ENCODE data around the gene RPS6KA4. TPM values are rescaled to one million over a fixed set of nuclear protein-coding genes. Genes with fewer than 3 reads are reported as not detected.

RPS6KA4 gene
- total and polyA plus RNA-seq, 2 of the 13 experiments (the other 11 are each of a cell fraction or from before 2014, with no cell fraction given): 8.9 to 14.2 TPM

- TF ChIP-seq TP53 (CRISPR knock-in tag; conservative IDR thresholded peaks at IDR 0.05): no peak
- TF ChIP-seq ZNF17 (CRISPR knock-in tag; IDR thresholded peaks at IDR 0.05): no peak
Observed at GRCh38 chr11:64316672-64317324, 42.2 kb upstream of the RPS6KA4 start (continued).

GRCh38 chr11:64317325-64317960 lies 41.5 kb upstream of the RPS6KA4 start, which contains the start of gene TRMT112:
Gene TRMT112, minus strand, starts transcription at chr11:64317559. Its CDS starts 33 bp downstream, at chr11:64317526.
- WGBS (ENCODE audit: low lambda C conversion rate): 2% methylated on average over 19 of the region's 43 CpGs
- TF ChIP-seq SAFB2 (CRISPR knock-in tag; IDR thresholded peaks at IDR 0.05; ENCODE audit: borderline replicate concordance, low read depth): no peak
- TF ChIP-seq ZNF296 (CRISPR knock-in tag; conservative IDR thresholded peaks at IDR 0.05): no peak
- TF ChIP-seq ATF7-NPFF (CRISPR knock-in tag; IDR thresholded peaks at IDR 0.05; ENCODE audit: low read depth): no peak; the same call in 1 of the 2 replicates
- TF ChIP-seq HHEX (CRISPR knock-in tag; IDR thresholded peaks at IDR 0.05): no peak
- TF ChIP-seq HES4 (CRISPR knock-in tag; IDR thresholded peaks at IDR 0.05; ENCODE audit: borderline replicate concordance): no peak
- TF ChIP-seq MNT (IDR thresholded peaks at IDR 0.05): peak; percentile 64
- no peak for TF ChIP-seq ZBTB34 (CRISPR knock-in tag; IDR thresholded peaks at IDR 0.05)
- TF ChIP-seq SMARCC2 (IDR thresholded peaks at IDR 0.05): no peak
- TF ChIP-seq ZBTB8A (CRISPR knock-in tag; IDR thresholded peaks at IDR 0.05; ENCODE audit: borderline replicate concordance, low read depth): no peak
- peak; percentile 89 for TF ChIP-seq NFYB (CRISPR knock-in tag; IDR thresholded peaks at IDR 0.05)
- TF ChIP-seq ZNF547 (CRISPR knock-in tag; IDR thresholded peaks at IDR 0.05): no peak

More at GRCh38 chr11:64317325-64317960, 41.5 kb upstream of the RPS6KA4 start, which contains the start of gene TRMT112:
- intact Hi-C loops (cut with micrococcal nuclease; ENCODE audit: unreplicated experiment) (loop anchor here (2.0 kb wide), 1 partner anchor 41 kb away; the partner anchor contains the start of gene RPS6KA4), in situ Hi-C loops (cut with HindIII; ENCODE audit: extremely low pct_ligation_motif_present, low pct_unique_long_range_greater_than_20kb) (no loop called here)
- Histone ChIP-seq H3K27me3 (ENCODE audit: control insufficient read depth in 1 of 2, insufficient read depth in 2 of 2, low read length in 2 of 2) (no peaks in the 10 kb centered on the region; a peak in 1 of 5 replicates), H3K4me3 (replicated peaks in 1 of 3; ENCODE audit: insufficient read depth in 1 of 3, low read depth in 2 of 3, low read length in 3 of 3) (peak within 1 kb of the TSS; percentile 97 to 99 (median 99)), H4K20me1 (ENCODE audit: insufficient read depth, low read length) (no peaks in the 10 kb centered on the region), H3K4me2 (ENCODE audit: low read depth, low read length) (peak within 1 kb of the TSS; percentile 99), H3K79me2 (ENCODE audit: insufficient read depth, low read length) (peaks cover 15% of the 10 kb centered on the region), H3K4me1 (ENCODE audit: insufficient read depth, low read length) (peaks cover 22% of the 10 kb centered on the region), H3K9ac (ENCODE audit: insufficient read depth, low read depth, low read length) (peak within 1 kb of the TSS; percentile 94), H3K27ac (ENCODE audit: extremely low read length, insufficient read depth, low read length) (peak within 1 kb of the TSS; percentile 98), H2AFZ (ENCODE audit: low read length) (no peak within 1 kb of the TSS), H3K9me3 (ENCODE audit: low read length) (no peaks in the 10 kb centered on the region), H3K36me3 (replicated peaks in 1 of 2; ENCODE audit: control insufficient read depth in 1 of 2, insufficient read depth in 2 of 2, low read length in 2 of 2) (peaks cover 1 to 33% of the 10 kb centered on the region in 2 experiments; a peak in 3 of 5 replicates)
- no TSS peak for BruUV-seq (replicated peaks)
- ChIA-PET POLR2A (interaction anchor here (0.6 to 4.5 kb wide), 27 partner anchors 8 to 461 kb away, joined by 3 to 103 read pairs (median 6); partner anchors contain the start of genes BAD, CATSPERZ, ESRRA and FKBP2), CTCF (ENCODE audit: low intra/inter-chr PET ratio, low total read pairs) (interaction anchor here (0.7 kb wide), 1 partner anchor 38 kb away, joined by 4 read pairs; no protein-coding TSS in a partner anchor)
- ATAC-seq (peak; percentile 87), DNase-seq (ENCODE audit: low spot score) (peak; percentile 99), FAIRE-seq (peak; percentile 99)
